Mesodermal cell (in vitro differentiated cells): ENCODE results near the gene HDAC3.

ENCODE experiments used
- H3K27ac ChIP-seq: 2 replicates; pipeline ENCODE4 v1.7.0; 2013; ENCODE audit warnings: mild to moderate bottlenecking, low read depth, low read length, moderate library complexity; ENCODE audit not compliant: severe bottlenecking
- H3K36me3 ChIP-seq: 2 replicates; pipeline ENCODE4 v1.7.1; 2013; ENCODE audit warnings: mild to moderate bottlenecking, low read length, moderate library complexity; ENCODE audit not compliant: control insufficient read depth, insufficient read depth
- H3K4me1 ChIP-seq: one replicate; pipeline ENCODE4 v1.7.1; 2013; ENCODE audit warnings: mild to moderate bottlenecking, low read length; ENCODE audit not compliant: insufficient read depth, control insufficient read depth, poor library complexity, severe bottlenecking
- H3K4me3 ChIP-seq: 2 replicates; pipeline ENCODE4 v1.7.0; 2013; ENCODE audit warnings: low read length, control low read depth, mild to moderate bottlenecking; ENCODE audit not compliant: insufficient read depth, poor library complexity, severe bottlenecking; ENCODE audit errors: extremely low read depth
- H3K9me3 ChIP-seq: 2 replicates; pipeline ENCODE4 v1.7.1; 2013; ENCODE audit warnings: mild to moderate bottlenecking, low read length, moderate library complexity; ENCODE audit not compliant: control insufficient read depth
- WGBS, 2 experiments: methylation state at CpG; one replicate each; pipeline ENCODE4 v1.1.5; 2013; ENCODE audit warnings: missing lambda C conversion rate in 2 of 2; ENCODE audit not compliant: insufficient coverage in 2 of 2; 5-methylcytosine and 5-hydroxymethylcytosine counted together

The HDAC3 gene

DNA sequence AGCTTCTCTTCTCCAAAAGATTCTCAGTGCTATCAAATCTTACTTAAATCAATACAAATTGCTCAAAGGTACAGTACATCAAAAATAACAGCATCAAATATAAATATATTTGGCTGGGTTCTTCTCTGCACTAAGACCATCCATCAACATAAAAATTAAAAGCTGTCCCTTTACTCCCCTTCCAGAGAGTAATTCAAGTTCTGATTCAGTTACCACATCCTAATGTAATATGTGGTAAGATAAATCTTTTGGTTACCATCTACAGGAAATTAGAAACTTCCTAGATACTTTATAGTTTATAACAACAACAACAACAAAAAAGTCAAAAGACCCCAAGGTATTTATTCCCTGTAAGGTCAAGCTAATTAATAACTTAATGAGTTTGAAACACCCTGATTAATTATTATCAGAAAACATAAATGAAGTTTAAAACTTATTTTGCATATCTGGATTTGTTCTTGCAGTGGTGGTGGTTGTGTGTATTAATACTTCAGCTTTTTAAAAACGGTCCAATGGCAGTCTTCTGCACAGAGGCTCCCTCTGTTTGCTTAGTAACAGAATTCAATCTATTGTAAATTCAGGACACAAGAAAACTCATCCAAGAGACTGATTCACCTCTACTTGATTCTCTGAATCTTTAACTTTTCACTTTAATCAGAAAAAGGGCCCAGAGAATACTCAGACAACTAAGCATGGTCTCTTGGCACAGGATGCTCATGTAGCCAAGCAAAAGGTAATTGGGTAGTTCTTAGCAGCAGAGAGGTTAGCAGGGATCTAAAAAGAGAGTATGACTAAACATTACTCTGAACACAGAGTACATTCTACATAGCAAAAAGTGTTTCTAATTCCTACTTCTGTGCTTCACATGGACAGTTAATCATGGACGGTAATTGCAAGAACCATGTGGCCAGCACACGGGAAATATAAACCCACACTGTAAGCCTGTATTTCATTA is 38.0 kb downstream of the HDAC3 start:
- Histone ChIP-seq H3K4me3 (no peak overlapping the region), H3K27ac (no peak overlapping the region), H3K36me3 (peaks cover 4% of the 10 kb centered on the region), H3K9me3 (no peaks in the 10 kb centered on the region), H3K4me1 (peaks cover 1% of the 10 kb centered on the region)
- 100% methylated on average over 1 of the region's 3 CpGs; no CpG with 5 or more reads in 1 of the 2 experiments for WGBS, 2 experiments

DNA sequence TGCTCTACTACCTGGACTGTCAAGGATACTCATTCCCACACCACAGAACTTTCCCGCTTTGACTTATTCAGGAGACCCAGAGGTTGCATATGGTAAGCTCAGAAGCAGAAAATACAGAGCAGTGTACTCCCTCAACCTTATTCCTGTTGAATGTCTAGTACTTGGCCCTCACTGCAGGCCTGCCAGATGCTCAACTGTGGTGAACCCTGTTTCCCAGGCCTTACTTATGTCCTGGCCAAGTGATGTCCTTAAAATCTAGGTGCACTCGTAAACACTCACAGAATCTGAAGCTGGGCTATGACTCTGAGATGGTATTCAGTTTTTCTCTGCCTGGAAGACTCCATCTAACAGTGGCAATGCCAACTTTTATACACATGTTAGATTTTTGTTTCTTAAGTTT is 38.8 kb downstream of the HDAC3 start:
- Histone ChIP-seq H3K36me3 (peaks cover 4% of the 10 kb centered on the region), H3K27ac (no peak overlapping the region), H3K4me1 (no peaks in the 10 kb centered on the region), H3K4me3 (no peak overlapping the region), H3K9me3 (no peaks in the 10 kb centered on the region)
- WGBS, 2 experiments = 95 to 100% methylated on average over 2 of the region's 2 CpGs

DNA sequence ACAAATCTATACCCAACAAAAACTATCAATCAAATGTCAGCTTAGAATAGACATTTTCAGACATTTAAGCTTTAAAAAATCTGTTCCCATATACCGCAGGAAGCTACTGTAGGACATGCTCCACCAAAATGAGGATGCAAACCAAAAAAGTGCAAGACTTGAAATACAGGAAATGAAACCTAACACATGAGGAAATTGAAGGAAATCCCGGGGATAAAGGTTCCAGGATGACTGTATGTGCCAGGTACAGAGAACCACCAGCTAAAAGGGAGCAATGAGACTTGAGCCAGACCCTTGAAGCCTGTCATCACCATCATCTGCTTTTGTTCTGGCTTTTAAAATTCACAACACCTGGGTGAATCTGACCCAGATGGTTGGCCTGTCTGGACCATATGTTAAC is 39.3 kb downstream of the HDAC3 start:
- no peak overlapping the region for H3K27ac ChIP-seq
- WGBS, 2 experiments = 94 to 100% methylated on average over 1 to 2 of the region's 2 CpGs
- no peaks in the 10 kb centered on the region for H3K4me1 ChIP-seq
- H3K36me3 ChIP-seq = peaks cover 4% of the 10 kb centered on the region
- no peaks in the 10 kb centered on the region for H3K9me3 ChIP-seq
- no peak overlapping the region for H3K4me3 ChIP-seq

DNA sequence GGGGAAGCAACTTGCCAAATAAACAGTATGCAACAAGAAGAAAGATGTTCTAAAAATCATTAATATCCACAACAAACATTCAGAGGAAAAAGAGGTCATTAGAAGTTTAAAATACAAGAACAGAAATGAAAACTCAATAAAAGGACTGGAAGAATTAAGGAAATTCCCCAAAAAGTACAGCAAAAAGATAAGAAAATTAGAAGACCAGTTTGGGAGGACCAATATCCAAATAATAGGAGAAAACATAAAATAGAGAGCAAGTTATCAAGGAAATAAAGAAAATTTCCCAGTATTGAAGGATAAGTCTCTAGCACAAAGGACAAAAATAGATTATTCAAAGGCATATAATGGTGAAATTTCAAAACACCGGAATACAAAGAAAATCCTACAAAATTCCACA is 39.8 kb downstream of the HDAC3 start:
- Histone ChIP-seq H3K4me3 (no peak overlapping the region), H3K4me1 (no peaks in the 10 kb centered on the region), H3K9me3 (no peaks in the 10 kb centered on the region), H3K27ac (no peak overlapping the region), H3K36me3 (peaks cover 4% of the 10 kb centered on the region)
- WGBS, 2 experiments = no CpG with 5 or more reads among the region's 1 CpG

GRCh38 chr5:141590127-141590526 is 46.5 kb downstream of the HDAC3 start:
- Histone ChIP-seq H3K36me3 (peaks cover 32% of the 10 kb centered on the region), H3K27ac (no peak overlapping the region), H3K4me3 (no peak overlapping the region), H3K4me1 (no peaks in the 10 kb centered on the region), H3K9me3 (no peaks in the 10 kb centered on the region)
- WGBS, 2 experiments = 100% methylated on average over 1 of the region's 2 CpGs

GRCh38 chr5:141586246-141586645 is 50.4 kb downstream of the HDAC3 start:
- Histone ChIP-seq H3K27ac (no peak overlapping the region), H3K4me1 (no peaks in the 10 kb centered on the region), H3K4me3 (no peak overlapping the region), H3K9me3 (no peaks in the 10 kb centered on the region), H3K36me3 (peaks cover 65% of the 10 kb centered on the region)
- 75 to 100% methylated on average over 1 of the region's 1 CpG for WGBS, 2 experiments

GRCh38 chr5:141585594-141585993 is 51.1 kb downstream of the HDAC3 start:
- Histone ChIP-seq H3K4me1 (no peaks in the 10 kb centered on the region), H3K27ac (no peak overlapping the region), H3K9me3 (no peaks in the 10 kb centered on the region), H3K4me3 (no peak overlapping the region), H3K36me3 (peaks cover 71% of the 10 kb centered on the region)
- WGBS, 2 experiments = 91 to 92% methylated on average over 4 to 5 of the region's 6 CpGs

DNA sequence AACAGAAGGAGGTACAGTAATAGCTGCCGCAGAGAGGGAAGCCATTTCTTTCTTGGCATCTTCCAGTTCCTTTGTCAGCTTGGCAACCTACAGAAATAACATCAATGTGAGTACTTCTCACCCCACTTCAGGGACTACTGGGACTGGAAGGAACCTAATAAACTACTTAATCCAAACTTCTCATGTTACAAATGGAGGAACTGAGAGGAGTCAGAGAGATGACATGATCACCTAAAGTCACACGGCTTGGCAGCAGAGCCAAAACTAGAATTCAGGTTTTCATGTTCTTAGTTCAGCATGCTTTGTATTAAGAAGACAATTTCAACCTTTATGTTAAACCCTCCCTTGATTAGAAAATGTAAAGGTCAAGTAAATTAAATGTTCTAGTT is 62.5 kb downstream of the HDAC3 start:
- no peak overlapping the region for H3K4me3 ChIP-seq
- no peak overlapping the region for H3K27ac ChIP-seq
- H3K36me3 ChIP-seq = peaks cover 93% of the 10 kb centered on the region
- H3K4me1 ChIP-seq = no peaks in the 10 kb centered on the region
- no peaks in the 10 kb centered on the region for H3K9me3 ChIP-seq
- WGBS, 2 experiments = 100% methylated on average over 1 of the region's 2 CpGs

GRCh38 chr5:141573489-141574121 is 63.0 kb downstream of the HDAC3 start:
- Histone ChIP-seq H3K27ac (no peak overlapping the region), H3K4me1 (no peaks in the 10 kb centered on the region), H3K4me3 (no peak overlapping the region), H3K9me3 (no peaks in the 10 kb centered on the region), H3K36me3 (peaks cover 91% of the 10 kb centered on the region)
- 72 to 89% methylated on average over 4 of the region's 4 CpGs for WGBS, 2 experiments
